COR-L47 (cell line): ENCODE results near the gene NCKAP5.

ENCODE experiments used
- DNase-seq: peaks from one replicate; lab custom pipeline; 2025; lab: John Stamatoyannopoulos, UW

NCKAP5 gene

DNA sequence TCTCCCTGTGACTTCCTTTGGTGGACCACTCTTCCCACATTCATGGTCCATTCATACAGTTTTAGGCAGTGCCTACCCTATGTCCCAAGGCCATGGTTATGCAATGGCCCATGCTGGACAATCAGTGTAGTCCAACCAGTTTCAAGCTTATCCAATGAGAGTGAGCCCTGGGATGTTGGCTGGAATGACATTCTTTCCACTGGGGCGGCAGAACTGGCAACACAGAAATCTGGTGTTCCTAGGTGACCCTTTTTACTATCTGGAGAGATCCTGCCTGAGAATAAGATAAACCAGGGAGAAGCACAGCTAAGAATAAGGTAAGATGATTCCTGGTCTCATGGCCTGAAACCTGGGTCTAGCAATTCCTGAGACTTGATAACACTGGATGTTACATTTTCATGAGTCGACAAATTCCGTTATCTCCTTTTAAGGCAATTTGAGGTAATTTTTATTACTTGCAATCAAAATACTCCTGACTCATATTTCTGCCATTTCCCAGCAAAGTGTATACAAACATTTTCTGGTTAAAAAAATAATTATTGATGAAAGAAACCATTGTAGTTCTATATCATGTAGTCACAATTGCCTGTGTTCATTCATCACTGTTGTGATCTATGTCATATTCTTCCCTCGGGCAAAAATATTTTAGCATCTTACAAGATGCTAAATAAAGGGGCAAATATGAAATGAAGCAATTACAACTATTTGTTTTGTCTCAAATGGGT is 626.8 kb downstream of the NCKAP5 start:
- no peak for DNase-seq

DNA sequence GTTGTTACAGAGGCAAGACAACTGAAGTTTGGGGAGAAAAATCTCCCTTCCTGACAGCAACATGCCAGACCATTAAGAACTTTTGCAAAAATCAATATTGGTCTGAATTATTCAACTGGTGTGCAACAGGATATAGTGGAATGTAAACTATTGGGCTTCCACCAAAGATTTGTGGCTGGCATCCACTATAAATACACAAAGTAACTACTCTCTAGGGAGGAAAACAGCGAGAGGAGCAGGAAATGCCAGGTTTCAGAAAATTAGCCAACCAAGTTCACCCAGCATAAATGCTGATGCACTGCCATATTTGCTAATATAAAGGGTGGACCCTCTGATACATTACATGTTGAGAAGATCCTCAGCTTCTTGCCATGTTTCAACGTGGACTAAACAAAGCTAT is 630.6 kb downstream of the NCKAP5 start:
- DNase-seq = no peak

DNA sequence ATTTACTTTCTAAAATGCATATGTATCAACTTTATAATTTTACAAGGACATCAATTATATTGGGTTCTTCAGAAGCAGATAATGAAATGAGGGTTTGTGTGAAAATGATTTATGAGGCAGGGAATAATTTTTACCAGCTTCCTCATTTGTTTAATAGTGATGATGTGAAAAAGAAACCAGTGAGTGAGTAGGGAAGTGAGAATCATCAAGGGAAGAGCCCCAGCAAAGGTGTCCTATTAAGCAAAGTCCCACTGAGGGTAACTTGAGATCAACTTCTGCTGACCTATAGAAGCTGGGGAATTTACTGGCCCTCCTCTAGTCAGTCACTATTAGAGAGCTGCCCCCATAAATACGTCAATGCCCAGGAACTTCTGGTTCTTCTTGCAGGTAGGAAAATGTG is 631.5 kb downstream of the NCKAP5 start:
- DNase-seq = no peak

DNA sequence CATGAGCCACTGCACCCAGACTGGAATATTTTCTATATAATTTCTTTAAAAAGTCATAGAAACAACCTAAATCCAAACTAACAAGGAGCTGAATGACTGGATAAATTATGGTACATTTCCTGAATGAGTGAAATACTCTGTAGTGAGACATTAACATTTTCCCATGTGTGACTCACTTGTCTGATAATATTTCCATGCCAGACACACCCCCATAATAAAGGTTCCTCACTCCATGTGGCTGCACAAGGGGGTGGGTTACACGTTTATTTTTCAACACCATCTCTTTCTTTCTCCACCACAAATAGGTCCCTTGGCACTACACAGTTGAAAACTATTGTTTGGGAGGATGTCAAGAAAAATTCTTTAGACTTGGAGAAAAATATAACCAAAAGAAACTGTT is 632.0 kb downstream of the NCKAP5 start:
- no peak for DNase-seq

DNA sequence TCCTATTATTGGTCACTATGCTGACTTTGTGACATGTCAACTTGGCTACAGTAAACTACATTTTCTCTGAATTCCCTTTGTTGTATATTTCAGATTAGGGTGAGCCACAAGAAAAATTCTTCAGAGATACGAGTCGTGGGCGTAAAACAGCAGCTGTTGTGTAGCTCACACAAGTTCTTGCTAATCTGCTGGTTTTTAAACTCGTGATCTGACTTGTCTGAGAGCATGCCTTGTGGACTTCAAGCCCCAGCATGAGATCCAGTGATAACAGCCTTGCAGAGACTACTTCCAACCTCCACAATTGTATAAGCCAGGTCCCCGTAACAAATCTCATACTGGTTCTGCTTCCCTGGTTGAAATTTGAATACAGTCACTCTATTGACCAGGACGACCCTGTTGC is 638.5 kb downstream of the NCKAP5 start:
- no peak for DNase-seq

DNA sequence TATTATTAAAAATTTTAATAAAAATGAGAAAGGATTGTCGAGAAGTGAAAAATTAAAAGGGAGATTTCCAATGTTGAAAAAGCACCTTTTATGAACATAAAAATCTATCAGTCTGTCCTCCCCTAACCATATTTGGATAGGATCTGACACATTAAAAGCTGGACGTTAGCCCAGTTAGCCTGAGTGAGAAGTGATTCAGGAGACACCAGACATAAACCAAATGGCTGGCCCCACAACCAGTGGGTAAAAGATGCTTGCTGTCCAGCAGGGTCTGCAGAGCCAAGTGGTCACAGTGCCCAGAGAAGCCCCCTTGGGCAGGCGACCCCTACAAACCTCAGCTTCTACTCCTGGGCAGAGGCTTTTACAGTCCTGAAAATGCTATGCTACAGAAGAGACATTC is 644.5 kb downstream of the NCKAP5 start:
- DNase-seq = no peak

DNA sequence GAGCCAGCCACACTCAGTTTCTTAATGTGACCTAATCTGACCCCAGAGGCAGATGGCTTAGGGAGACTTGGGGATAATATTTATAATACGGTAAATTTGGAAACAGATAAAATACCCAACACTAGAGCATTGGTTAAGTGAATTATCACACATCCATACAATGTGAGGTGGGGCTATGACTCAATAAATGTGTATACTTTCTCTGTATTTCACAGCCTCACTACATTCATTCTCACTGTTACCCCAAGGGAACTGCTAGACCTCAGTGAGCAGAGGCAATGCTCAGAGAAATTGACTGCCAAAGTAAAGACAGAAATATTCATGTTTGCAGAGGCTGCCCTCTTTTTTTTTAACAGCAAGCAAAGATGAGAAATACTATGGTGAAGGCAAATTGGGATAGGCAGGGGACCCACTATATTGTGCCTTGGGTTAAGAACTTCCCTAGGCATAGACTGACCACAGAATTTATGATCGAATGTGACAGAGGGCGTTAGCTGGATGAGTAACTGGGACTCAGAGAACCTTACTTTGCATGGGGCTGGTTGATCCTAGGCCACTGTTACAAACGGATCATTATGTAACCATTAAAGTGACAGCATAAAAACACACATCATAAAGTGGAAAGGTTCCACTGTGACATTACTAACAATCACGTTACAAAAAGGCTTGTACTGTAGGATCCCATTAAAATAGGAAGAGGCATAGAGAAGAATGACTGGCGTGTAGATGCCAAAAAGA is 652.3 kb downstream of the NCKAP5 start:
- DNase-seq = no peak

DNA sequence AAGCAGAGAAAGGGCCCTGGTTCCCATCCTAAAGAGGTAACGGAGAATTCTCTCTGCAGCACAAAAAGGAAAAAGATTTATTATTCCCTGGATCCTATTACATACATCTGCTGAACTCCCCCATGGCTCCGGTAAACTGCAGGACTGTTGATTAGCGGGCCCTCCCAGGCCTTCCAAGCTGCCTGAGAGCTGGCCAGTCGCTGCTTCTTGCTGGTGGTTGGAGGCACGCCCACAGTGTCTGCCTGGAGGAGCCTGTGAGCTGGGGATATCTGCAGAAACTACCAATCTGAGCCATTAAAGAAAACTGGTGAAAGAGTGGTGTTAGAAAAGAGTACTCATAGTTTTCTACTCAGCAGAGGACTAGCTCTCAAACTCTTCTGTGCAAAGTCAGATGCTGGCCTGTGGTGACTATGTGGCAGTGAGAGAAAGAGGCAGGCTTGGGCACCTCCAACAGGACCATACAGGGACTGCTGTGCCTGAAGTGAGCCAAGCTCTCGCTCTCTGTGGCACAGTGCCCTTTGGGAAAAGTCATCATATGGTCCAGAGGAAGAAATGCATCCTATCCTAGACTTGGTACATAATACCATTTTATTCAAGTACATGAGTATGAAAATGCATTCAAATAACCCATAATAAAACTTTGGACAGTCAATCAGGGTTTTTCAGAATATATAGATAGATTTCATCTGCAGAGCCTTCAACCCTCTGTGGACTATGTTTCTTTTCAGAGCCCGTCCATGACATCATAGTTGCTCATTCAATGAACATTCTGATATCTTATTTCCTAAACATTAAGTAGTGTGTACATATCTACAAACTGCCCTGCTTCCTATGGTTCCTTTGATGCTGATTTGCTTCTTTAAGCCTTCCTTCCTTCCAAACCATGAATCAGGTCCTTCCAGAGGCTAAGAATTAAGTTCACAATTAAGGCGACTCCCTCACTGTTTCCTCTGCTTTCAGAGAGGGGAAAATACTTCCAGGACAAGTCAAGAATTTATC is 656.2 kb downstream of the NCKAP5 start:
- no peak for DNase-seq

DNA sequence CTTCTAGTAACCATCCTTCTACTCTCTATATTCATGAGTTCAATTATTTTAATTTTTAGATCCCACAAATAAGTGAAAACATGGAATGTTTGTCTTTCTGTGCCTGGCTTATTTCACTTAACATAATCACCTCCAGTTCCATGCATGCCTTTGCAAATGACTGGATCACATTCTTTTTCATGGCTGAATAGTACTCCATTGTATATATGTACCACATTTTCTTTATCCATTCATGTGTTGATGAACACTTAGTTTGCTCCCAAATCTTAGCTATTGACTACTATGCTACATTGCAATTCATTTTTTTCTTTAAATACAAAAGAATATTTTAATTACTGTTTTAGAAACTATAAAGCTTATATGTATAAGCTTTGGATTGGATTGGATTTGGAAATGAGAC is 657.8 kb downstream of the NCKAP5 start:
- DNase-seq = no peak

DNA sequence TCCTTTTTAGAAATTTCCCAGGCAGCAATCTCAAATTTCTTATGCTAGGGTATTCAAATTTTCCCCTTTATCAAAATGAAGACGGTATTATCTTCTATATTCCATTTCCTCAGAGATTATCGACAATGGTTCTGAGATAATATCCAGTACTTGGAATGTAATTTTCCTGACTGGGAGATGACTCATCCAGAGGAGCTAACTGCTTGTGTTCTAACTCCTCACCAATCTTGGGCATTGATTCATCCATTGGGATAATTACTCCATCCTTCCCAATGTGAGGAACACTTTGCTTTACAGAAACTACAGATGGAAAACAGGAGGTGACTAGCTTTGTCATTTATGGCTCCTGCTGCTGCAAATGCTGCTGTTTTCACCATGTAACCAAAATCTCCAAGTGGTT is 658.8 kb downstream of the NCKAP5 start:
- DNase-seq = no peak

DNA sequence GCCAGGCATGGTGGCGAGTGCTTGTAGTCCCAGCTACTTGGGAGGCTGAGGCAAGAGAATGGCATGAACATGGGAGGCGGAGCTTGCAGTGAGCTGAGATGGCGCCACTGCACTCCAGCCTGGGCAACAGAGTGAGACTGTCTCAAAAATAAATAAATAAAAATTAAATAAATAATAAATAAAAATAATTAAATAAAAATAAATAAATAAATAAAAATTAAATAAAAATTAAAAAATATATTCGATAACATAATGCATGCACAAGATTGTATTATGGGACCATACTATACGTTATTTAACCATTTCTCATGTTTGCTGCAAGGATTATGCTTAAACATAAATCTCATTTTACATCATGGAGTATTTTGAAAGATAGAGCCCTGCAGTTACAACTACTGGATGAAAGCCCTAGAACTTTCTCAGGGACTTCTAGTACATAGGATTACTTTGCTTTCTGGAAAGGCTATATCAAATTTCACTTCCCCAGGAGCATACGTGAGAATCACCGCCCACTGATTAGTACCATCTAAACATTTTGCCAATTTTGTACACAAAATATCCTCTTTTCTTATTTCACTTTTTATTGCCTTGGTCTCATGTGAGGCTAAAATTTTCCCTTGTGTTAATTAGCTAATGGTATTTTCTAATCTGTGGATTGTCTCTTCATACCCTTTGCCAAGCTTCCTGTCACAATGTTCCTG is 664.0 kb downstream of the NCKAP5 start:
- no peak for DNase-seq

DNA sequence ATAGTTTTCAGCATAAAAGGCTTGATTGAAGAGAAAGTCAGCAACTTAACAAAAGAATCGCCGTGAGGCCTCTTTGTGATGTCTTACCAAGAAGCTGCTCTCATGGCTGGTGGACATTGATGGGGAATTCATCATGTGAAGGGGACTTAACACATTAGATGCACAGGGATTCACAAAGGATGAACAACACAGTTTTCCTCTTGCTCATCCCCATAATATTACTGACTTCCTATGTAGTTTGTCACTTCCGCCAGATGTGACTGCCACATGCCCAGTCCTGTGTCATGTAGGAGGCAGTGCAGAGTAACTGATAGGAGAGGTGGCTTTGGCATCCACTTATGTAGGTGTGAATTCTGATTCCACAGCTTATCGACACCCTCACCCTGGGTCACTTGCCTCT is 665.6 kb downstream of the NCKAP5 start:
- no peak for DNase-seq

DNA sequence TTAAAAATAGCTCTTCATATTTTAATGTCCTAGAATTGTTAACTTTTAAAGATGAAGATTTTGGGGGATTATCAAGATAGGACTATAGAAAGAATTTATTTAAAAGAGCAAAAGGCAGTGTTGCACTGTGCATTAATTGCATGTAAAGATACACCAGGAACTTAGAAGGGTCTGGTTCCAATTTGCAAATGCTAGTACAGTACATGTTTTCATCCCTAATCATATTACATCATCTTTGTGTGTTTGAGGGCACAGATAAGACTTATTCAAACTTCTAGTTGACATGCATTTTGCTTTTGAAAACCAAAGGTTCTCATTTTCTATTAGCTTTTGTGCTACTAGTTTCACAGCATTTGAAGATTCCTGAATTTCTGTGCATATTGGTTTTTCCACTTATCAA is 666.6 kb downstream of the NCKAP5 start:
- no peak for DNase-seq

DNA sequence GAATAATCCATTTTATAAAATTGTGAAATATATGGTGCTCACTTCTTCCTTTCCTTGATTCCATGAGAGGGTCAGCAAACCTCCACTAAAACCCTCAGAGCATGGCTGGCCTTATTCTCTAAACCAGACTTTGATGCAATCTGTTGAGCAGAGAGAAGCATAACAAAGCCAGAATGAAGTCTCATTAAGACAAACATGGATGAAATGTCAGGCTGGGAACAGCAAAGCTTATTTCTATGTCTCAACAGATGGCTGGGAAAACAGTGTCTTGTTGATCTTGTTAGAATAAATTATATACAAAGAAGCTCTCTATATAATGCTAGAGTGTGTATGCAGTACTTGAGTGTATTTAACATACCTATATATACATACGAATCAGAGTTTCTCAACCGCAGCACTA is 671.2 kb downstream of the NCKAP5 start:
- DNase-seq = no peak

DNA sequence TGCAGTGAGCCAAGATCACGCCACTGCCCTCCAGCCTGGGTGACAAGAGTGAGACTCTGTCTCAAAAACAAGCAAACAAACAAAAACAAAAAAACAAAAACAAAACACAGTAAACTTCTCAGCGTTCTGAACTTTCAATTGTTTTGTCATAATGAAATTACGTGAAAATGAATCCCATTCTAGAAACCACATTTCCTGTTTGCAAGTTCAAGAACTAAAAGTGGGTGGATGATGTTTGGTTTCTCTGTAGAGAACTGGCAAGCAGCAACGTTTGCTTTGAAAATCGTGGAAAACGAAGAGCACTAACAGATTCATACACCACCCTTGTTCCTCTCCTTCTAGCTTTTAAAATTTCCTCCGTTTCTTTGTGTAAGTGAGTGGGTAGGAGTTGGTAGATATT is 672.2 kb downstream of the NCKAP5 start:
- no peak for DNase-seq

DNA sequence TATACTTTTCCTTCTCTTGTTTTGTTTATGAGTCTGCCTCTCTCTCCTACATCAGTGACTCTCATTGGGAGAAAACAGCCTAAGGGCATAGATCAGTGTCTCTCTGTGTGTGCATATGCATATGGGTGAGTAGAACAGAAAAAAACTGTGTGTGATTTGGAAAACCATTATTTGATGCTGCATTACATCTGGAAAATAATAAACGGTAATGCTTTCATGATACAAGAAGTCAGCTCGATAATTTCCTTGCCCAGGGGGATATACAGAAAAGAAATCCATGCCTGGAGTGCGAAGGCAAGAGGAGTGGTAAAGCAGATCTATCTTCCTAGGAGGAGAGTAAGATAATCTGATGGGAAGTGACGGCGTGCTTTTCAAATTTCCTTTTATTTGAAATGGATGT is 676.8 kb downstream of the NCKAP5 start:
- DNase-seq = no peak

DNA sequence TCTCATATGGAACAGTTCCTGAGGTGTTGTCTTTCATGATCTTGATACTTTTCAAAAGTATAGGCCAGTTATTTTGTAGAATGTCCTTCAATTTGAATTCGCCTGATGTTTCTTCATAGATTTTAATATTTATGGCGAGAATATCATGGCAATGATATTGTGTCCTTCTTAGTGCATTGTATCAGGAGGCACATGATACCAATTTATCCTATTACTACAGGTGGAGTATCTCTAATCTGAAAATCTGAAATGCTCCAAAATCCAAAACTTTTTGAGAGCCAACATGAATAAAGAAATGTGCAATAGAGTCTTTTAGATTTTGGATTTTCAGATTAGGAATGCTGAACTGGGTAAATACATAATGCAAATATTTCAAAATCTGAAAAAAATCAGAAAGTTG is 681.7 kb downstream of the NCKAP5 start:
- no peak for DNase-seq

DNA sequence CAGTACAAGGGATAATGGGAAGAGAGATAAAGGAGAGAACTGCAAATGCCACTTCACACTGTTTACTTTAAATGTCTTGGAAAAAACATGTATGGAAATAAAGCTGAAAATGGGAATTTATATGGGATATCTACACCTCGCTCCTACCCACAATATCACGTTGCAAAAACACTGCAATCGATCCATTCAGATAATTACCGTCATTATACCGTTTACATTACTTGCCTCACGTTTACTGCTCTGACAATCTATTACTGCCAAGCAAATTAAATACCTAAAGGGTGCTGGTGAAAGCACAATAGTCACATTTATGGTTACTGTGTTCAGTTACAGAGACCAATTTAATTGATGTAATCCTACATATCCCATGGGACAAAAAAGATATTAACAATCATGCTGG is 683.6 kb downstream of the NCKAP5 start:
- DNase-seq = no peak

DNA sequence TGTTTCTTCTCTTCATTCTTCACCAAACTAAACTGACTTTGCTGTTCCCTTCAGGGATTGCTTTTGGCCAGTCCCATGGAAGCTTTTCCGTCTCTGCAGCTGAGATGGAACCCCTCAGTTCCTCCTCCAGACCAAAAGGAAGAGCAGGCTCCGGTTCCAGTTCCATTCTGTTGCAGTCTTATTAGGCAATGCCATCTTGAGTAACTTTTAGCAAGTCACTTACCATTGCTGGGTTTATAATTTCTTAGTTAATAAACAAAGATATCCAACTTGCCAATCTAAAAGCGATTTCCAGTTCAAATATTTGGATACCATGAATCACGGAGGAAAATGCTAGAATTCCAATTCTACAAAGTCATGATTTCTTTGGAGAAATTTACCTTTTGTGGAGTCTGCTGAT is 684.0 kb downstream of the NCKAP5 start:
- no peak for DNase-seq

DNA sequence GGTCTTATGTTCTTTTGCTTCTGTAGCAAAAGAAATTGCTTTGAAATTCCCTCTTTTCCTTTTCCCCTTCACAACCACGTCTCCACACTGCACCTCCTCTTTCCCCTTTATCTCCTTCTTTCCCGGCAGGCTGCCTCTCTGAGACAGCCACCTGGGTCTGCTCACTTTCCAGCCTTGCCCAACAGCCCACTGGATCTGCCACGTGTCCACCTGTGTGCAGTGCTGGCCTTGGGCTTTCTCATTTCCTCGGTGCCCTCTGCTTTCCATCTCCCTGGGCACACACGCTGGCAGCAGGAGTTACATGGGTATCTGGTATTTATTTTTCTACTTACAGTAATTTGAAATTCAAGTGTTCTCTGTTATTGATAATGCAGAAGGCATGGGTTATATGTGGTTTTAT is 684.8 kb downstream of the NCKAP5 start:
- no peak for DNase-seq

DNA sequence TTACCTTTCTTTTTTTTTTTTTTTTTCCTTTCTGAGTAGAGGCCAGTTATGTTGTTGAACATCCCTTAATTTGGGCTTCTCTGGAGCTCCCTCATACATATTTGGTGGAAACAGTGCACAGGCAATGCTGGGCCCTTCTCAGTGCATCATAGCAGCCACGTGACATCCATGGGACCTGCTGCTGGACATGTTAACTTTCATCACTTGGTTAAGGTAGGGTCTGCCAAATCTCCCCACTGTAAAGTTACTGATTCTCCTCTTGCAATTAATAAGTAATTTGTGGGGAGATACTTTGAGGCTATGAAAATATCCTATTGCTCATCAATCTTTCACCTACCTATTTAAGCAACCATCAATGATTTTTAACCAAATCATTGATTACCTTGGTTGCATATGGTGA is 686.7 kb downstream of the NCKAP5 start:
- DNase-seq = no peak

DNA sequence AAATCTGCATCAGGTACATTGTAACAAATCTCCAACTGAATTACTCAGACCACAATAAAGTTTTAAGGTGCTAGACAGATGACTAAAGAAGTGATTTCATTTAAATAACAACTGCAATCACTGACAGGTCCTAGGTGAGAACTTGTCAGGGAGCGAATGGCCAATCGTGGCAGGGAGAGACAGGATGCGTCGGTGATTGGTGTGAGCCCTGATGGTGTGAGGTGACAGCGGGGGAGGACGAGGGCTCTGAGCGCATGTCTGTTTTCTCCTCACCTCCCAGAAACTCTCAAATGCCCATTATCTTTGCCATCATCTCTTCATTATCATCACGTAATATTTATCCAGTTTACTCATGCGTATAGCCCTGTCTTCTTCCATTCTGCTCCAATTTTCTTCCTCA is 690.3 kb downstream of the NCKAP5 start:
- no peak for DNase-seq
